ENCODE data around the gene TMEM132E. TPM values are rescaled to one million over a fixed set of nuclear protein-coding genes. Genes with fewer than 3 reads are reported as not detected.

The TMEM132E gene
- total and polyA plus RNA-seq, 2 of the 4 experiments (the other 2 are of a cell fraction): not detected

DNA sequence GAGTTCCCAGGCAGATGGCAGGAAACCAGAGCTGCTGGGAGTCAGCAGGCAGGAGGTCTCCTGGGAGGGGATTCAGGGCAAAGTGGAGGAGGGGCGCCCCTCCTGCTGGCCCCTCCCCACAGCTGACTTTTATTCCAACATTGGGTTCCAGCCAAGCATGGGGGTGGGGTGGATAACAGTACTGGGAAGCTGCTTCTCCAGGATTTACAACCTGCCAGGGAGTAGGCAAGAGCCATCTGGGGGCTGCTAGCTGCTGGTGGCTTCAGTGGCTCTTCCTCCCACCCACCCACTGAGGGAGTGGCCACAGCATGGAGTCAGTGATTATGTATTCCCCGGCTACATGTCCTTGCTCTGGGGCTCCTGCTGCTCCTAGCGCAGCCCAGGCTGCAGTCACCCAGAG lies 36.8 kb downstream of the TMEM132E start:
- Histone ChIP-seq H3K14ac (replicated peaks; ENCODE audit: low read depth, low read length) (no peak overlapping the region), H2BK20ac (ENCODE audit: low read depth, low read length) (no peak overlapping the region), H3K23ac (ENCODE audit: low read depth, low read length) (no peak overlapping the region), H3K36me3 (ENCODE audit: control insufficient read depth, insufficient read depth, low read length) (no peaks in the 10 kb centered on the region), H2BK120ac (ENCODE audit: low read depth, low read length) (no peak overlapping the region), H3K9me1 (ENCODE audit: insufficient read depth, low read length) (no peaks in the 10 kb centered on the region), H2AK9ac (replicated peaks; ENCODE audit: low read depth, low read length, poor library complexity) (no peak overlapping the region), H2AK5ac (ENCODE audit: low read depth, low read length) (no peak overlapping the region), H3K27ac (ENCODE audit: insufficient read depth, low read length) (no peak overlapping the region), H3K9ac (ENCODE audit: low read depth, low read length) (no peak overlapping the region), H3K27me3 (ENCODE audit: control insufficient read depth, insufficient read depth, low read length) (no peaks in the 10 kb centered on the region; the same call in 1 of the 2 replicates), H4K8ac (ENCODE audit: low read depth in 2 of 2, low read length in 2 of 2) (no peak overlapping the region), H3K4me1 (ENCODE audit: control insufficient read depth, insufficient read depth, low read length) (no peaks in the 10 kb centered on the region), H3K79me1 (ENCODE audit: low read depth in 1 of 2, low read length in 2 of 2) (no peaks in the 10 kb centered on the region), H2BK15ac (ENCODE audit: low read depth, low read length) (no peak overlapping the region), H4K5ac (ENCODE audit: low read depth, low read length) (no peak overlapping the region), H3K4ac (ENCODE audit: low read depth, low read length) (no peak overlapping the region), H3K18ac (ENCODE audit: low read depth, low read length) (no peak overlapping the region), H3K4me2 (ENCODE audit: low read depth, low read length) (no peak overlapping the region), H2BK5ac (ENCODE audit: low read depth, low read length, poor library complexity, severe bottlenecking) (no peak overlapping the region), H4K20me1 (ENCODE audit: insufficient read depth, low read length) (no peaks in the 10 kb centered on the region), H2AFZ (replicated peaks; ENCODE audit: low read length, poor library complexity) (no peak overlapping the region), H3K9me3 (ENCODE audit: control insufficient read depth, insufficient read depth, low read length) (no peaks in the 10 kb centered on the region), H4K91ac (ENCODE audit: insufficient read depth, low read depth, low read length) (no peak overlapping the region), H3K56ac (ENCODE audit: extremely low read depth, insufficient read depth, low read length) (no peak overlapping the region), H3K4me3 (ENCODE audit: insufficient read depth, low read depth, low read length) (no peak overlapping the region)
- dilution Hi-C loops (cut with HindIII; ENCODE audit: low sequenced_read_pairs, unreplicated experiment) (no loop called here), intact Hi-C loops (cut with micrococcal nuclease) (no loop called here), in situ Hi-C loops (cut with MboI; ENCODE audit: low sequenced_read_pairs) (no loop called here)
- no peak for ATAC-seq (ENCODE audit: low read depth)
- ChIA-PET CTCF (no interaction called here), POLR2A (ENCODE audit: unreplicated experiment) (no interaction called here)
- WGBS, 2 experiments (ENCODE audit: extremely low coverage in 2 of 2, insufficient read length in 1 of 2): no CpG with 5 or more reads among the region's 3 CpGs
- BruUV-seq (replicated peaks): no TSS peak
- DNase-seq: no peak
- TF ChIP-seq RCOR1 (IDR thresholded peaks at IDR 0.05; ENCODE audit: insufficient replicate concordance, low read length) (no peak), MAZ (IDR thresholded peaks at IDR 0.05; ENCODE audit: borderline replicate concordance, low read depth, low read length) (no peak), MAFK (IDR thresholded peaks at IDR 0.05; ENCODE audit: low read depth, low read length) (no peak), POLR2A (IDR thresholded peaks at IDR 0.05; ENCODE audit: low read depth, low read length) (no peak), FOS (IDR thresholded peaks at IDR 0.05; ENCODE audit: low read depth, low read length) (no peak), NFE2L2 (IDR thresholded peaks at IDR 0.05; ENCODE audit: low read depth, low read length) (no peak), BHLHE40 (IDR thresholded peaks at IDR 0.05; ENCODE audit: low read depth, low read length) (no peak), RFX5 (IDR thresholded peaks at IDR 0.05; ENCODE audit: low read depth, low read length) (no peak), CHD1 (IDR thresholded peaks at IDR 0.05; ENCODE audit: low read depth, low read length) (no peak), CEBPB (IDR thresholded peaks at IDR 0.05; ENCODE audit: low read depth, low read length) (no peak), SMC3 (IDR thresholded peaks at IDR 0.05; ENCODE audit: low read depth, low read length) (no peak)
- TF ChIP-seq, protein P1, sequence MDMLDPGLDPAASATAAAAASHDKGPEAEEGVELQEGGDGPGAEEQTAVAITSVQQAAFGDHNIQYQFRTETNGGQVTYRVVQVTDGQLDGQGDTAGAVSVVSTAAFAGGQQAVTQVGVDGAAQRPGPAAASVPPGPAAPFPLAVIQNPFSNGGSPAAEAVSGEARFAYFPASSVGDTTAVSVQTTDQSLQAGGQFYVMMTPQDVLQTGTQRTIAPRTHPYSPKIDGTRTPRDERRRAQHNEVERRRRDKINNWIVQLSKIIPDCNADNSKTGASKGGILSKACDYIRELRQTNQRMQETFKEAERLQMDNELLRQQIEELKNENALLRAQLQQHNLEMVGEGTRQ (IDR thresholded peaks at IDR 0.05; ENCODE audit: low read depth, low read length): no peak
- TF ChIP-seq, protein P2, sequence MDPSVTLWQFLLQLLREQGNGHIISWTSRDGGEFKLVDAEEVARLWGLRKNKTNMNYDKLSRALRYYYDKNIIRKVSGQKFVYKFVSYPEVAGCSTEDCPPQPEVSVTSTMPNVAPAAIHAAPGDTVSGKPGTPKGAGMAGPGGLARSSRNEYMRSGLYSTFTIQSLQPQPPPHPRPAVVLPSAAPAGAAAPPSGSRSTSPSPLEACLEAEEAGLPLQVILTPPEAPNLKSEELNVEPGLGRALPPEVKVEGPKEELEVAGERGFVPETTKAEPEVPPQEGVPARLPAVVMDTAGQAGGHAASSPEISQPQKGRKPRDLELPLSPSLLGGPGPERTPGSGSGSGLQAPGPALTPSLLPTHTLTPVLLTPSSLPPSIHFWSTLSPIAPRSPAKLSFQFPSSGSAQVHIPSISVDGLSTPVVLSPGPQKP (IDR thresholded peaks at IDR 0.05; ENCODE audit: borderline replicate concordance, low read depth, low read length): no peak
- TF ChIP-seq, protein P3, sequence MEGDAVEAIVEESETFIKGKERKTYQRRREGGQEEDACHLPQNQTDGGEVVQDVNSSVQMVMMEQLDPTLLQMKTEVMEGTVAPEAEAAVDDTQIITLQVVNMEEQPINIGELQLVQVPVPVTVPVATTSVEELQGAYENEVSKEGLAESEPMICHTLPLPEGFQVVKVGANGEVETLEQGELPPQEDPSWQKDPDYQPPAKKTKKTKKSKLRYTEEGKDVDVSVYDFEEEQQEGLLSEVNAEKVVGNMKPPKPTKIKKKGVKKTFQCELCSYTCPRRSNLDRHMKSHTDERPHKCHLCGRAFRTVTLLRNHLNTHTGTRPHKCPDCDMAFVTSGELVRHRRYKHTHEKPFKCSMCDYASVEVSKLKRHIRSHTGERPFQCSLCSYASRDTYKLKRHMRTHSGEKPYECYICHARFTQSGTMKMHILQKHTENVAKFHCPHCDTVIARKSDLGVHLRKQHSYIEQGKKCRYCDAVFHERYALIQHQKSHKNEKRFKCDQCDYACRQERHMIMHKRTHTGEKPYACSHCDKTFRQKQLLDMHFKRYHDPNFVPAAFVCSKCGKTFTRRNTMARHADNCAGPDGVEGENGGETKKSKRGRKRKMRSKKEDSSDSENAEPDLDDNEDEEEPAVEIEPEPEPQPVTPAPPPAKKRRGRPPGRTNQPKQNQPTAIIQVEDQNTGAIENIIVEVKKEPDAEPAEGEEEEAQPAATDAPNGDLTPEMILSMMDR (conservative IDR thresholded peaks at IDR 0.05; ENCODE audit: low read depth, low read length): no peak

All from IMR-90 (cell line).